GM18508 (cell line): ENCODE measurements around the gene ANKRD33B.
"Not testable (repeated sequence)": the region's sequence is repeated elsewhere in the genome, so short reads cannot be mapped to it uniquely, and the experiment has no call there.

Experiments used
- ATAC-seq: cut with Tn5 transposase; IDR thresholded peaks from one replicate; pipeline ENCODE4 v1.9.1; 2021; ENCODE audit warnings: moderate number of reproducible peaks; ENCODE audit not compliant: insufficient read depth, unreplicated experiment

ANKRD33B gene

DNA sequence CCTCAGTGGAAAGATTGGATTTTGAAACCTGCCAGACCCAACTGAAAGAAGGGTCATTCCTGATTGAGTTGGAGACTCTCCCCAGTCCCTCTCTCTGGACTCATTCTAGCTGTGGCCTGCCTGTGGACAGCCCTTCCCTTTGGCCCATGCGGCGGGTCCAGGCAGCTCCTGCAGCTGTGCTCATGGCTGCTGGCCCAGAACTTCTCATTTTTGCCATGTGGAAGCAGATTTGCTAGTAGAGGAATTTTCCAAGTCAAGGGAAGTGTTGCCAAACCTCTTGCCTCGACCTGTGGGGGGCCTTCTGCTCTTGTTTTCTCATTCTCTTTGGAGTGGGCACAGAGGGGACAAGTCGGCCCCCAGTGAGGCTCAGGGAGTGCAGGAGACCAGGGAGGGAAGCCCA lies 89.2 kb downstream of the ANKRD33B start:
- no peak for ATAC-seq

DNA sequence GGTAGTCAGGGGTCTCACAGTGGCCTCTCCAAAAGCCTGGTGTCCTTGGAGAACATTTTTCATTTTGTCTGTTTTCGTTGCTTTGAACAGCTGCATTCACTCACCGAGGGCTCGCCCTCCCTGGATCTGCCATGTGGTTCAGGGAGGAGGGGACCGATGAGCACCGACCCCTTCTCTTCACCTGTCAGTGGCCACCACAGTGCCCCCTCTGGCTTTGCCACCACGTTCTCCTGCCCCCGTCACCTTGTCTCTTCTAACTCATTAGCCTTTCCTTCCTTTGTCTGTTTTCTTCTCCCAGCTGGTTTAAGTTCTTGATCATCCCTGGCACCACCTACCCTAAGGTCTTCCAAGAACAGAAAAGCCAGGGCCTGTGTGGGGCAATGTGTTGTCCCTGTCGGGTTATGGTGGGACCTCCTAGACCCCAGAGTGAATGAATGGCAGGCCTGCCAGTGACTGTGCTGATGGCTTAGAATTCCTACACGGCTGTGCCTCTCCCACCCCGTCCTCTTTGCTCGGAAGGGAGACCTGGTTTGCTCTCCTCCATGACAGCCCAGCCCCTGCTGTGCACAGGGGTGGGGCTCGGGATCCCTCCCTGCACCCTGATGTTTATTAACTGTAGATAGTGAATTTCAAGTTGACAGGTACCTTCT lies 90.0 kb downstream of the ANKRD33B start:
- ATAC-seq, result no peak

DNA sequence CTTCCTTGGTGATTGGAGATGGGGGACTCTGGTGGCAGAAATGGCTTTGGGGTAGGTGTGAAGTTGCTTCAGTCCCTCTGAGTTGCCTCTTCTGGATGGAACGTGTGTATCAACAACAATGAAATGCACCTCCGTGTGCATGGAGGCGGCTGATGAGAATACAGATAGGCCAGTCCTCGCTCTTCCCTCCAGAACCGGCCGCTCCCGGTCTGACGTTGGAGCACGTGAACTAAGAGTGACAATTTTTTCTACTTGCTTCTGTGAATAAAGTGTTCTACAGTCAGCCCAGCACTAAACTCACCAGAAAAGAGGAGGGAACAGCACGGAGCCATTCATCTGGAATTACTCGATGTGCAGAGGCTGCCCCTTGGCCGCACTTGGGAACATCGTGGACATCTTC lies 90.7 kb downstream of the ANKRD33B start:
- ATAC-seq, result no peak

DNA sequence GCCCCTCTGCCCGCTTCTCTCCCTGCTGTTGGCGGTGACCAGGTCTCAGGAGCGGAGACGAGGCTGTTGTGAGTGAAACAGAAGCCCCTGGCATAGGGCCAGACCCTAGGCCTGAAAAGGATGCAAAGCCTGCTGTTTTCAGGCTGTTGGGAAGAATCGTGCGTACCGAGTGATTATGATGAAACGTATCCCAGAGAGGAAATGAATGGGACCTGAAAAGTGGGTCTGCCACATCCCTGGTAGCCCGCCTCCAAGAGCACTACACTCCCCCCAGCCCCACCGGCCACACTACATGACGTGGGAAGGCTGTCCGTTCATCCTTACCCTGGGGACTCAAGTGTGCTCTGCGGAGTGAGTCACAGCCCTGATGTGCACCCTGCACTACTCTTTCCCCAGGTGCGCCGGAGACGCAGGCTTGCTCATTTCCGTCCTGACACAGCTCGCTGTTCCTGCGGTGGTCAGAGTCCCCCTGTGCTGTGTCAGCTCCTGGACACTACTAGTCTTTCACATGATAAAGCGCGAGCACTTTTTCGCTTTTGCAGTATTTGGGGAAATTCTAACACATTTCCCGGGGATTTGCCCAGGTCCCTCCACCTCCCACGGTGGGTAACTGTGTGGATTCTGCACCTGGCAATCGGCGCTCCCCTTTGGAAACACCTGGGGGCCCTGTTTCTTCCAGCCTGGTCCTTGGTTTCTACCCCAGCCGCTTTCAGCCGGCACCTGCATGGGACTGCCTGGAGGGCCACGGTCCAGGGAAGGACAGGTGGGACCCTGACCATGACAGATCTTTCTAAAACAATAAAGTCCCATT lies 91.5 kb downstream of the ANKRD33B start:
- no peak for ATAC-seq

DNA sequence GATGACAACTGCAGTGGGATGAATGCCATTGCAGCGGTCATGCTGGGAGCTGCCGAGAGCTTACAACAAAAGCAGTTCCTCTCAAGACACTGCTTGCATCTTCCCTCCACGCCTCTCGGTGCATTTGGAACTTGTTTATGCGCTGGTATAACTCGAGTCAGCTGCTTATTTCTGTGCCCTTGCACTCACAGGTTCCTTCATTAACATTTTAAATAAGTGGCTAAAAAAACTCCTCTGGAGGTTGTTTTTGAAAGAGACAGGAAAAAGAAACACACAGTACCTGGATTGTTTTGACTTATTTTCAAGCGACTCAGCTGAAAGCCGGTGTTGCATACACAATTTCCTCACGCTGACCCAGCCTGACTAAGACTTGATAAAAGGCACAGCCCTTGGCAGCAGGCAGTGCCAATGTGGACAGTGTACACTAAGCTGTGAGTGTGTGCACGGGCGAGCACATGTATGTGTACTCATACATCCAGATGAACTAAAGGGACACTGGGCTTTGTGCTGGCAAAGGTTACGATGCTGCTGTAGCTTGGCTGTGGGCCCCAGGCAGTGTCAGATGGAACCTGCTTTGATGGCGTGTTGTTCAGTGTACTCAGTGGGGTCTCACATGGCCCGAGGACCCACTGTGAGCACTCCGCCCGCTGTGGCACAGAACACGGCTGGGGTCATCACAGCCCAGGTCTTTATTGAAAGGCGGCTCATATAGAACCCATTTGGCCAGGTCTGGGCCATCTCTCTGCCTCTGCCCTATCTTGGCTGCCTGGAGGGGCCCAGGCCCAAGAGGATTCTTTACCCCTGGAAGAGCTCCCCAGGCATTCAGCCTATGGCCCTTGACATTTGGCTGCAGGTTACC lies 92.3 kb downstream of the ANKRD33B start:
- no peak for ATAC-seq

DNA sequence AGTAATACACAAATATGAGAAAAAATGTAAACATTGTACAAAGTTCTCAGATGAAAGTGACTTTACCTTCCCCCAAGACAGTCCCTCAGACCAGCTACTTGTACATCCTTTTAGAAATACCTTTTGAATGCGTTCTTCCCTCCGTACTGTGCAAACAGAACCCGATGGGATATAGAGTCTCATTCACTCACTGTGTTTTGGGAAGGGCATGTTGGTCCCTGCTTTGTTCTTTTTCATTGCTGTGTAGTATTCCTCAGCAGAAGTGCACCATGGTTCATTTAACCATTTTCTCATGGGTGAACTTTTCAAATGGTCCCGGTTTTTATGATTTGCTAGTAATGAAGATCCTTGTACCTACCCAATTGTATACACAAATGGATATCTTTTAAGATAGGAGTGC lies 94.4 kb downstream of the ANKRD33B start:
- ATAC-seq, result no peak

DNA sequence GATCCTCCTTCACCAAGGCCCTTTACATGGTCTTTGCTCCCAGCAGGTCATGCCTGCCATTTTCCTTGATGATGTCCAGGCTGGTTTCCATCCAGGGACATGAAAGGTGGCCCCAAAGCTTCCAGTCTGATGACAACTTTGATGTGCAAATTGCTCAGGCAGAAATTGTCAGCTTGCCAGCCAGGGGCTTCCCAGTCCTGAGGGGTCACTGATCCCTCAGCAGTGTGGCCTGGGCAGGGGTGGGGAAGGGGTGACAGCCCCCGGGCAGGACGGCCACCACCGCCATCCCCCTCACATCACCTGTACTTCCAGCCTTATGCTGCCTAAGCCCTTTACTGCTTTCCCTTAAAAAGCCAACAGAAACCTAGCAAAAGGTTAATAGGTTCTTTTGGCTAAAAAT lies 96.3 kb downstream of the ANKRD33B start:
- ATAC-seq, result no peak

DNA sequence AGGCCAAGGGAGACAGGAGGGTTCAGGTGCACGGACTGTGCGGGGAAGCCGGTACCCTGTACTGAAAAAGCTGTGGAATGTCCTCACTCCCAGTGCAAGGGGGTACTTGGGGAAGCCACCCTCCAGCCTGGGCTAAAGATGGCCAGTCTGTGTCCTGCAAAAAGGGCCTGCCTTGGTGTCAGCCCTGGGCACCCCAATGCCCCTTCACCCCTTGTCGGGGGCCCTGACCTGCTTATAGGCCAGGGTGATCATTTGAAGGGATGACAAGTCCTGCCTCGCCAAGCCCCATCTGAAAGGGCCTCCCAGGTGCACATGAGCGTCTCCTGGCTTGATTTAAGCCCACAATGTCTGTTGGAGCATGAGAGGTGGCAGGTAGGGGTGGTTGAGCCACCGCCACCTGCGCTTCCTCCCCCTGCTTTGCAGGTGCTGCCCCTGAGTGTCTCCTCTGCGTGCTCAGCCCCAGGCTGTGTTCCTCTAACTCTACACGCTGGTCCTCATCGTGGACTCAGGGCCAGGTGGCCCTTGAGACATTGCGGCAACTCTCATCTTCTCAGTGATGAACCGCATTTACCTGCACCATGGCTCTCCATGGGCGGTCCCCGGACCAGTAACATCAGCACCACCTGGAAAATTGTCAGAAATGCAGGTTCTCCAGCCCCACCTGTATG lies 97.0 kb downstream of the ANKRD33B start:
- ATAC-seq, result no peak

DNA sequence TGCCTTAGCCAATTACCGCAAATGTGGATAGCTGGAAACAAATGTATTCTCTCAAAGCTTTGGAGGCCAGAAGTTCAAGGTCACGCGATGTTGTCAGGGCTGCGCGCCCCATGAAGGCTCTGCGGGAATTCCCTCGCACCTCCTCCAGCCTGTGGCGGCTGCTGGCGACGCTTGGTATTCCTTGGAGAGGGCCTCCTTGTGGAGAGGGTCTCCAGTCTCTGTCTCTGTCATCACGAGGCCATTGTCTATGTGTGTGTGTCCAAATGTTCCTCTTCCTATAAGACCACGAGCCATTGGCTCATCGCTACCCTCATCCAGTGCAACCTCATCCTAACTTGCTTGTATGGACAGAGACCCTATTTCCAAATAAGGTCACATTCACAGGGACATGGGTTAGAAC lies 97.5 kb downstream of the ANKRD33B start:
- no peak for ATAC-seq

DNA sequence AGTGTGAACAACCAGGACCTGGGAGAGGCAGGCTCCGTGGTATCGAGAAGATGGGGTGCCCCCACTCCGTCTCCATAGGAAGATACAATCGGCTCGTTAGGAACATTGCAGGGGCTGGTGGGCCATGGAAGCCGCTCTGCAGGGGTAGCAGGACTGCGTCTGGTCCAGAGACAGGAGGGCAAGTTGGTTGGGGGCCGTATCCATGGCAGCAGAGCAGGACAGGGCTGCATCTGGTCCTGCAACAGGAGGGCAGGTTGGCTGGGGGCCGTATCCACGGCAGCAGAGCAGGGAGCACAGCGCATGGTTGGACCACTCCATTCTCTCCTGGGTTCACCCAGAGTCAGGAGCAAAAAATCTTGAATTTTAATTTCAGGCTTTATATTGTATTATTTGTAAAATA lies 98.2 kb downstream of the ANKRD33B start:
- ATAC-seq, result no peak

DNA sequence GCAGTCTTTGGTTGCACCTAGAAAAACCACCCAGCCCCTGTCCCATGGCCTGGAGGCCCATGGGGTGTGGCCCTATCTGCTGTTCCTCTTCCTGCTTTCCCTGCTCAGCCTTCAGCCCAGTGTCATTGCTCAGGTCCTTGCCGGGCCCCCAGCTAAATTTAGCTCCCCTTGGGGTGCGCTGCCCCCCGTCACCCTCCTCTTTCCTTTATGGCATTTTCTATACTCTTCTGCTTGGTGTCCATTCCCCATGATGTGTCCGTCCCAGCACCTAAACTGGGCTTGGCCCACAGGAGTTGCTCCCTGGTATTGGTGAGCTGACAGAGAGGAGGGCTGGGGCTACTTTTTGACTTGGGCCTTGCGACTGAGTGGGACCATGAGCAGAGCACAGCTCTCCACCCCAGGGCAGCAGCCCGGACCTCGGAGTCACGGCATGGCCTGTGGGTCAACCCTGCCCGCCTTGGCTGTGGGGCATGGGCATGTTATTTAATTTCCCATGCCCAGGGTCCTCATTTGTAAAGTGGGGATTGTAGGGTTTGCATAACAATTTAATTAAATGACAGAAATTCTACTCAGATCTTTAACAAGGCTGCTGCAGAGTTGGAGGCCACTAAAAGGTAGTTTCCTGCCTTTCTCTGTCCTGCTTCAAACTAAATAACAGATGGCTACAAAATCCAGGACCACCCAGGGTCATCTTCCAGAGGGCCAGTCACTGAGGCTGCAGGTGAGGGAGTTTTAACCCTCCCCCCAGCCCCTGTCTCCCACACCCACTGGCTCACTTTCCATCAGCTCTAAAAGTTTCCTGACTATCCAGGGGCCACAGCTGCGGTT lies 99.0 kb downstream of the ANKRD33B start:
- no peak for ATAC-seq

DNA sequence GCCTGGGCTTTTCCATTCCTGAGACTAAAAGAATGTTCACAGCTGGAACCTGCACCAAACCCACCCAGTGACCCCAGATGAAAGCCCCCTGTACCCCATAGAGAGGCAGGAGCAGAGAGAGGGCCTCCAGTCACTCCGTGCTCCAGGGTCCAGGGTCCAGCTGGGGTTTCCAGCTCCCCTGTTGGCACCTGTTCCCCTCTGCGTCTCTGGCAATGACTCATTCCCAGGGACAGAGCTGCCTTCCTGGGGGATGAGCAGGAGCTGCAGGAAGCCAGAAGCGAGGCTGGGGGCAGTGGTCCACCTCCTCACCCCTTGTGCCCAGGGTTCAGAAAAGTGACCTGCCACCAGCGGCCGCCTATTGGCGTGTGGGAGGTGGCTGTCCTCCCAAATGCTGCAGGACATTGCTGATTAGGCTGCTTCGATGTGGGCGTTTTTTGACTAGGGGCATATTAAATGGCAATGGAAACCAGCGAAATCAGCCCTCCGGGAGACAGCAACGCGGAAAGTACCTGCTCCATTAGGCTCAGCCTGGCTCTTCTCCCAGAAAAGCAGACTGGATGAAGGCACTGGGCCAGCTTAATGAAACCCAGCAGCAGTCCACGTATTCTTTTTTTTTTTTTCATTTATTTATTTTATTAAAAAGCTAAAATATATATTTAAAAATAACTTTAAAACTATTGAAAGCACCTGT lies 99.8 kb downstream of the ANKRD33B start:
- no peak for ATAC-seq

DNA sequence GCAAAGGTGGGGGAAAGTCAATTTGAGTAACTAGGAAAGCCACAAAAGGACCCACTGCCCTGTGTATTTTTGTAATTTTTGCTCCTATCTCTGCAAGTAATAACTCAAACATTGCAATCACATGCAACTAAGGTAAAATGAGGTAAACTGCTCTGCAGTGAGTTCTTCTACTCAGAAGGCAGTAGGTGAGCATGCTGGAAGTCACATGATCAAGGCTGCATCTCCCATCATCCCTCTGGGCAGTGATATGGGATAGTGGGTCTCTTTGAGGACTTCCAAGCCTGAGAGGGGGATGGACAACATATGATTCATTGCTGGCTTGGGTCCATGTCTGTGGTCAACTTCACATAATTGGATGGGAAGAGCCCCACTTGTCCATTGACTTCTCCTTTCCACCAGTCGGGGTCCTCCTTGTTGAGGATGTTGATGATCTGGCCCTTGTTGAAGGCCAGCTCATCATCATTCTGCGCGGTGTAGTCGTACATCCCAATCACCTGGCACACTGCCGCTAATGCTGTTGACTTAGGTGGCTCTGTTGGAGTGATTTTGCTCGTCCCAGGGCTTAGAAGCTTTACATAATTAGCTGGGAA lies 100.4 kb downstream of the ANKRD33B start:
- not testable (repeated sequence) for ATAC-seq

DNA sequence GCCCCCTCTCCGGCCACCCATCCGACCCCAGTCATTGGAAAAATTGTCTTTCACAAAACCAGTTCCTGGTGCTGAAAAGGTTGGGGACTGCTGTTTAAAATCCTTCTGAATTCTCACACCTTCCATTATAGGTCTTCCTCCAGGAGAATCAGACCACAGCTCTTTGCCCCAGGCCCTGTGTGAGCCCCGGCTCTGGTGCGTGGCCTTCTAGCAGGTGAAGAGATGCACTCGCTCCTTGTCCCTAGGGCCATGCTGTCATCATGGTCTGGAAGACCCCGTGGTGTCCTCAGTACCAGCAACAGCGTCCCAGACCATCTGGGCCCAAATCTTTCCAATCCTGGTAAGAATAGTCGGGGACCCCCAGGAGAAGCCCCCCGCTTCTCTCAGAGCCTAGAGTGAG lies 101.9 kb downstream of the ANKRD33B start:
- no peak for ATAC-seq

DNA sequence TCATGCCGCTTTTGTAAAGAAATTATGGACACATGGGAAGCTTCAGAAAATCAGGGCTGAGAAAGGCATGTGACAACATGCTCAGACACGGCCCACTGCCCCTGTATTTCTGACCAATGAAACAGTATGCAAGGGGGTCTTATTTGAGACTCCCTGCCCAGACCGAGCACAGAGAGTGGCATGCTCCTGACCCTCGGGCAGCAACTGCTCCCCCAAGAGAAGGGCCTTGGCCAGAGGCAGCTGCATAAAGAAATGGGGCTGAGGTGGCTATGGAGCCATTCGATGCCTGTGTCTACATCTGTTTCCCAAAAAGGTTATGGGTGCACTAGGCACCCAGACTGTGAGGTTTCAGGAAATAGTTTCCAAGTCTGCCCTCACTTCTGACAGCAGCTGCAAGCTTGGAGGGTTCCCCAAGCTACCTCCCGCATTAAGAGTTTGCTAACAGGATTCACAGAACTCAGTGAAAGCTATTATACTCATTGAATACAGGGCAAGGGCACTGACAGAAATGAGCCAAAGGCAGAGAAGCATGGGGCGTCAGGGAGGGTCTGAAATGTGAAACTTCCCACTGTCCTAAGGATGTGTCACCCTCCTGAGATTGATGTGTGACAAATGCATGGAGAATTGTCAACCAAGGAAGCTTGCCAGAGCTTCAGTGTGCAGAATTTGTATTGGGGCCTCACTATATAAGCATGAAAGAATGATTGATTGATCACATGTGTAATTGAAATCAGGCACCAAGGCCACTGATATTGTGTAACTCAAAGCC lies 102.8 kb downstream of the ANKRD33B start:
- no peak for ATAC-seq

DNA sequence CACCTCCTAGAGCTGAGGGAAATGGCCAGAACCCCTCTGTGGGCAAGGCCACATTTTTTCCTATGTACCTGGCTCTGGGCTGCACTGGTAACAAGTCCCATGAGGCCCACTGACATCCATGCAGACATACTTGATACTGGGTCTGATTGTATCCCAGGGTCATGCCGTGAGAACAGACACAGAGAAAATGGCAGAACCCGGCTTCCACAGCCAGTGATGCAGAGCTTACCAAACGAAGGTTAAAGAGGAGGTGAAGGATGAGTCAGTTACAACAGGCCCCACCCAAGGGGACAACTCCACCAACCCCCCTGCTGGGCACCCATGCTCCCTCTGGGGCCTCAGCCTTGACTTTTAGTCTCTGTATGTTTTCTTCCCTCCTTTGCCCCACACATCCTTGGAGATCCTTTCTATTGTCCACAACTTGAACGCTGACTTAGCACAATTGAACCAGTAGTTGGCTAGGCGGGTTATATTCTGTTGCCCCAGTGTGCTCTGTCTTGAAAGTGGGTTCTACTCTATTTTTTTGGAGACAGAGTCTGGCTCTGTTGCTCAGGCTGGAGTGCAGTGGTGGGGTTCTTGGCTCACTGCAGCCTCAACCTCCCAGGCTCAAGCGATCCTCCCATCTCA lies 103.7 kb downstream of the ANKRD33B start:
- no peak for ATAC-seq

DNA sequence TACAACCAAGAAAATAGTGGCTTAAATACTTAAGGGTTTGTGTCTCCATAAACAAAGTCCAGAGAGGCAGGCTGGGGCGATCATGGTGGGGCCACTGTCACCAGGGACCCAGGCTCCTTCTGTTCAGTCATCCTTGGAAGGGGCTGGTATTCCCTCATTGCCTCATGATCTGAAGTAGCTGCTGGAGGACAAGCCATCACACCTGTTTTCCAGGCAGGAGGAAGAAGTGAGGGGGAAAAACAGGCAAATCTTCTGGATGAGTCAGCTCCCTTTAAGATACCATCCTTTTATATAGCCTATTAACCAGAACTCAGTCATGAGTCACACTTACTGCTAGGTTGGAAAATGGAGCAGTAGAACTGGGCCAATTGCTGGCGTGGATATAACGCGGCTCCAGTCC lies 104.8 kb downstream of the ANKRD33B start:
- ATAC-seq, result no peak

DNA sequence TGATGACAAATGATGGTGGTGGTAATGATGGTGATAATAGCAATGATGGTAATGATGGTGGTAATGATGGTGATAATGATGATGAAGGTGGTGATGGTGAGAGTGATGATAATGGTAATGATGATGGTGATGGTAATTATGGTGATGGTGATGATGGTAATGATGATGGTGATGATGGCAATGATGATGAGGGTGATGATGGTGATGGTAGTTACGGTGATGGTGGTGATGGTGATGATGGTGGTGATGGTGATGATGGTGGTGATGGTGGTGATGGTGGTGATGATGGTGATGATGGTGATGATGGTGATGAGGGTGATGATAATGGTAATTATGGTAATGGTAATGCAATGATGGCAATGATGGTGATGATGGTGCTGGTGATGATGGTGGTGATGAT lies 106.1 kb downstream of the ANKRD33B start:
- no peak for ATAC-seq
